Kidney tubule cell (primary cell): ENCODE results near the gene ACO1.
A peak's percentile ranks its signal among the peaks of the same experiment; 100 is the strongest.
"Not testable (repeated sequence)": the region's sequence is repeated elsewhere in the genome, so short reads cannot be mapped to it uniquely, and the experiment has no call there.

ENCODE experiments used
- DNase-seq: peaks from one replicate; pipeline ENCODE4 v3.0.0-alpha.2; 2018; ENCODE audit warnings: low spot score

Gene ACO1

GRCh38 chr9:32384364-32385151, at the start of gene ACO1:
Gene ACO1, plus strand, starts transcription at chr9:32384643. Its CDS starts 20,864 bp downstream, at chr9:32405507.
- DNase-seq: peak; percentile 90

- no peak for DNase-seq
Measured at GRCh38 chr9:32334916-32335895, 49.2 kb upstream of the ACO1 start.

- no peak for DNase-seq
Measured at GRCh38 chr9:32339424-32339823, 45.0 kb upstream of the ACO1 start.

GRCh38 chr9:32340361-32340760, 44.1 kb upstream of the ACO1 start:
- no peak for DNase-seq

GRCh38 chr9:32344551-32345182, 39.8 kb upstream of the ACO1 start:
- DNase-seq: peak; percentile 37

- no peak for DNase-seq
Measured at GRCh38 chr9:32345243-32345642, 39.2 kb upstream of the ACO1 start.

GRCh38 chr9:32347571-32347970, 36.9 kb upstream of the ACO1 start:
- no peak for DNase-seq

GRCh38 chr9:32348106-32348695, 36.2 kb upstream of the ACO1 start:
- no peak for DNase-seq

- DNase-seq: no peak
Measured at GRCh38 chr9:32349013-32349412, 35.4 kb upstream of the ACO1 start.

GRCh38 chr9:32350682-32351081, 33.8 kb upstream of the ACO1 start:
- peak; percentile 33 for DNase-seq

GRCh38 chr9:32351845-32352244, 32.6 kb upstream of the ACO1 start:
- DNase-seq: peak; percentile 24

- not testable (repeated sequence) for DNase-seq
Measured at GRCh38 chr9:32353476-32353875, 31.0 kb upstream of the ACO1 start.

GRCh38 chr9:32359452-32359851, 25.0 kb upstream of the ACO1 start:
- no peak for DNase-seq

- no peak for DNase-seq
Measured at GRCh38 chr9:32360983-32361673, 23.3 kb upstream of the ACO1 start.

GRCh38 chr9:32371279-32371678, 13.2 kb upstream of the ACO1 start:
- DNase-seq: no peak

- no peak for DNase-seq
Measured at GRCh38 chr9:32371679-32372078, 12.8 kb upstream of the ACO1 start.

GRCh38 chr9:32376285-32376684, 8.2 kb upstream of the ACO1 start:
- DNase-seq: no peak

- peak; percentile 75 for DNase-seq
Measured at GRCh38 chr9:32378496-32378895, 5.9 kb upstream of the ACO1 start.

GRCh38 chr9:32378993-32379729, 5.3 kb upstream of the ACO1 start:
- peak; percentile 81 for DNase-seq

GRCh38 chr9:32380944-32381343, 3.5 kb upstream of the ACO1 start:
- no peak for DNase-seq
